Hippocampal formation (tissue), 2 donors: ENCODE data around the gene CTNNA2.
"Not testable (repeated sequence)": the region's sequence is repeated elsewhere in the genome, so short reads cannot be mapped to it uniquely, and the experiment has no call there.

ENCODE experiments used
- DNase-seq, 2 donors: peaks; one replicate each; lab custom pipeline; 2025; lab: John Stamatoyannopoulos, UW

The CTNNA2 gene

GRCh38 chr2:80078290-80079036 lies 565.6 kb downstream of the CTNNA2 start:
- DNase-seq, result no peak

GRCh38 chr2:80080957-80081356 lies 568.1 kb downstream of the CTNNA2 start:
- DNase-seq, result no peak

- DNase-seq, result no peak
These were observed 574.0 kb downstream of the CTNNA2 start for GRCh38 chr2:80086831-80087230.

GRCh38 chr2:80091237-80091636 lies 578.4 kb downstream of the CTNNA2 start:
- DNase-seq, result no peak

- no peak for DNase-seq
These were observed 579.6 kb downstream of the CTNNA2 start for GRCh38 chr2:80092474-80092873.

- DNase-seq, result not testable (repeated sequence)
These were observed 585.7 kb downstream of the CTNNA2 start for GRCh38 chr2:80098503-80098902.

GRCh38 chr2:80102026-80102425 lies 589.2 kb downstream of the CTNNA2 start:
- DNase-seq, result no peak

GRCh38 chr2:80105015-80105640 lies 592.3 kb downstream of the CTNNA2 start:
- DNase-seq, result no peak

- no peak for DNase-seq
These were observed 598.3 kb downstream of the CTNNA2 start for GRCh38 chr2:80111185-80111584.

GRCh38 chr2:80112790-80113189 lies 599.9 kb downstream of the CTNNA2 start:
- DNase-seq, result no peak

GRCh38 chr2:80113399-80113798 lies 600.5 kb downstream of the CTNNA2 start:
- DNase-seq, result no peak

GRCh38 chr2:80114812-80115211 lies 602.0 kb downstream of the CTNNA2 start:
- no peak for DNase-seq

- no peak for DNase-seq
These were observed 604.5 kb downstream of the CTNNA2 start for GRCh38 chr2:80117401-80117800.

GRCh38 chr2:80120866-80121265 lies 608.0 kb downstream of the CTNNA2 start:
- DNase-seq, result no peak

GRCh38 chr2:80122675-80123074 lies 609.8 kb downstream of the CTNNA2 start:
- DNase-seq, result no peak

- DNase-seq, result peak in 1 of 2 donors; percentile 55
These were observed 613.8 kb downstream of the CTNNA2 start for GRCh38 chr2:80126596-80127189.

GRCh38 chr2:80128080-80128479 lies 615.2 kb downstream of the CTNNA2 start:
- no peak for DNase-seq

GRCh38 chr2:80132281-80132680 lies 619.4 kb downstream of the CTNNA2 start:
- no peak for DNase-seq

- no peak for DNase-seq
These were observed 622.1 kb downstream of the CTNNA2 start for GRCh38 chr2:80135001-80135400.

- no peak for DNase-seq
These were observed 623.5 kb downstream of the CTNNA2 start for GRCh38 chr2:80136338-80136737.

GRCh38 chr2:80139001-80139400 lies 626.1 kb downstream of the CTNNA2 start:
- no peak for DNase-seq

GRCh38 chr2:80141007-80141726 lies 628.3 kb downstream of the CTNNA2 start:
- no peak for DNase-seq

- no peak for DNase-seq
These were observed 632.6 kb downstream of the CTNNA2 start for GRCh38 chr2:80145499-80145898.
